HG03558 (cell line): ENCODE measurements around the gene LRRC59.

ENCODE experiments used
- ATAC-seq: cut with Tn5 transposase; IDR thresholded peaks from one replicate; pipeline ENCODE4 v1.9.1; 2021; ENCODE audit warnings: moderate number of reproducible peaks; ENCODE audit not compliant: unreplicated experiment; ENCODE audit errors: extremely low read depth

Gene LRRC59

GRCh38 chr17:50389534-50389933 lies 7.8 kb downstream of the LRRC59 start:
- no peak for ATAC-seq

DNA sequence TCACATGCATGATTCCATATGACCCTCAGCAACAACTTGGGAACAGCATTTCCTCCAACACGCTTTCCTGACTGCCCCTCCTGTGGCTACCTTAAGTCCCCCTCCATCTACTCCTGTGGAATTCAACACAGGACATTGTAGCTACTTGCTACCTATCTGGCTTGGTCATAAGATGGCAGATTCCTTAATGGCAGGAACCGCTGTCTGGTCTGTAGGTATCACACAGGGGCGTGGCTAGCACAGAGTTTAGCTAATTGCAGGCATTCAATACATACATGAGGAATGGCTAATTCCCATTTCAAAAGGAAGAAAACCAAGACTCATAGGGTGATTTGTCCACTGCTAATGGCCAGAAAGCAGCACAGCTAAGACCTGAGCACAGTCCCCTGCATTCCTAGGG lies 8.6 kb downstream of the LRRC59 start:
- no peak for ATAC-seq

DNA sequence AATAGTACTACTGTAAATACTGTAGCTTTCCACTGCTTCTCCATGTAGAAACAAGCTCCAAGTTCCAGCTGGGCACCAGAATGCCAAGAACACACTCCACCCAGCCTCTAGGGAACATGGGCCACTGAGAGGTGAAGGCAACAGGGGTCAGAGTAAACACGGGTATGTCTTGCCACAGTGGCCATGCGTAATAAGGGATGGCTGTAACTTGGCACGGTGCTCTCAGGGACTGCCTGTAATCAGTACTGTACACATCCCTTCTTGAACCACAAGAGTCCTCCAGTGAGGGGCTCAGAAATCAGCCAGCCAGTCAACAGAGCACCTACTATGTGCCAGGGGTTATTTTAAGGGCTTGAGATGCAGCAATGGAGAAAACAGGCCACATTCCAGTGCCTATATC lies 10.8 kb downstream of the LRRC59 start:
- no peak for ATAC-seq

GRCh38 chr17:50382931-50383330 lies 14.4 kb downstream of the LRRC59 start:
- no peak for ATAC-seq

- no peak for ATAC-seq
Measured at GRCh38 chr17:50381920-50382319, 15.4 kb downstream of the LRRC59 start.

DNA sequence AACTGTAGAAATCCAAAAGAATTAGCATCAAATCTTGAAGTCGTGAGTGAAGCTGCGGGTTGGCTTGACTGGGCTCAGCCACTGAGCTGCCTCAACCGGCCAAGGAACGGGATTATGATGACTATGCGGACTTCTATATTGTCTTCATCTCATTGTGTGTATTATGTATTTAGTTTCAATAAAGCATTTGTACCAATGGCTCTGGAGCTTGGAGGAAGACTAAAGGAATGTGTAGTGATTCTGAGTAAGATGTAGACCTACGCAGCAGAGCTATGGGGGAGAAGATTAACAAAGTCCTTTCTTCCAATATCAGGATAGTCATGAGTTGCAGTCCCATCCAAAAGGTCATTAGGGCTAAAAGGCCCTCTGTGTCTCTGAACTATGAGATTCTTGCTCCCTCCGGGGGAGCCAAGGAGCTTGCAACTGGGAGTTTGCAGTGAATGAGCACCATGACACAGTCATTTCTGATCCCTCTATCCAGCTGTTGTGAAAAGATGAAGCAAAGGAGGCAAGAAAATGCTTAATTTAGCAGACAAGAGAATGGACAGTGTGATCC lies 16.0 kb downstream of the LRRC59 start:
- no peak for ATAC-seq

DNA sequence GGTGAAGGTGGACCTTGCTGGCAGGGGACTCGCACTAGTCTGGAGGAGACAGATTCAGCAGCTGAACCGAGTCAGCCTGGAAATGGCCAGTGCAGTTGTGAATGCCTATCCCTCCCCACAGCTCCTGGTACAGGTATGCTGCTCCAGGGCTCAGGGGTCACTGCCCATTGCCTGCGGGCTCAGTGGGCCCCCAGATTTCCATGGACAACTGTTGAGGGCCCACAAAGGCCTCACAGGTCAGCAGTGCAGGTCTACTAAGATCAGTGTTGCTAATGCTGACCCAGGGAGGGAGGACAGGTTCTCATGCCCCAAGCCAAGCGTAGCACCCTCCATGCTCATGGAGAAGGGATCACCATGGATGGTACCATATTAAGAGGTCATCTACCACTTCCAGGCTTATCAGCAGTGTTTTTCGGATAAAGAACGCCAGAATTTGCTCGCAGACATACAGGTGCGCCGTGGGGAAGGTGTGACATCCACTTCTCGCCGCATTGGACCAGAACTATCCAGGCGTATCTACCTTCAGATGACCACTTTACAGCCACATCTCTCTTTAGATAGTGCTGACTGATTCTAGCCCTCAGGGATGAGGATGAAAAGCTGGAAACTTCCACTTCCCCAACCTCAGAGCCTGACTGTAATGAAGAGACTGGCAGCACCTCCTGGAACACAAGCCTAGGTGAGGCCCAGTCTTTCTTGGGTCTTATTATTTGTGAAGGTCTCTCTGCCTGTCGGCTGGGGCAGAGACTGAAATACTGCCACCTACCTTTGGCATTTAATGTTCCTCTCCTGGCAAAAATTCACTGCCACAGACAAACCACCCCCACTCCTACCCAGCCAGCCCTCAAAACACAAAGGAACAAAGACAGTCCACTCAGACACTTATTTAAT lies 16.7 kb downstream of the LRRC59 start:
- no peak for ATAC-seq

- no peak for ATAC-seq
Measured at GRCh38 chr17:50379351-50380132, 17.8 kb downstream of the LRRC59 start.

GRCh38 chr17:50375858-50376538 lies 21.3 kb downstream of the LRRC59 start:
- ATAC-seq = no peak

DNA sequence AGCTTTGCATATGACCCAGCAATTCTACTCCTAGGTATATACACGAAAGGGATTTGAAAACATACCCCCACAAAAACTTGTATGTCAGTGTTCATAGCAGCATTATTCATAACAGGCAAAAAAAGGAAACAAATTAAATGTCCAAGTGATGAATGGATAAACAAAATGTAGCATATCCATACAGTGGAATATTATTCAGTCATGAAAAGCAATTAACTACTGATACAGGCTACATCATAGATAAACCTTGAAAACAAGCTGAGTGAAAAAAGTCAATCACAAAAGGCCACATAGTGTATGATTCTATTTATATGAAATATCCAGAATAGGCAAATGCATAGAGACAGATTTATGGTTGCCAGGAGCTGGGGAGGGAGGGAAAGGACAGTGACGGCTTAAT lies 23.6 kb downstream of the LRRC59 start:
- no peak for ATAC-seq

DNA sequence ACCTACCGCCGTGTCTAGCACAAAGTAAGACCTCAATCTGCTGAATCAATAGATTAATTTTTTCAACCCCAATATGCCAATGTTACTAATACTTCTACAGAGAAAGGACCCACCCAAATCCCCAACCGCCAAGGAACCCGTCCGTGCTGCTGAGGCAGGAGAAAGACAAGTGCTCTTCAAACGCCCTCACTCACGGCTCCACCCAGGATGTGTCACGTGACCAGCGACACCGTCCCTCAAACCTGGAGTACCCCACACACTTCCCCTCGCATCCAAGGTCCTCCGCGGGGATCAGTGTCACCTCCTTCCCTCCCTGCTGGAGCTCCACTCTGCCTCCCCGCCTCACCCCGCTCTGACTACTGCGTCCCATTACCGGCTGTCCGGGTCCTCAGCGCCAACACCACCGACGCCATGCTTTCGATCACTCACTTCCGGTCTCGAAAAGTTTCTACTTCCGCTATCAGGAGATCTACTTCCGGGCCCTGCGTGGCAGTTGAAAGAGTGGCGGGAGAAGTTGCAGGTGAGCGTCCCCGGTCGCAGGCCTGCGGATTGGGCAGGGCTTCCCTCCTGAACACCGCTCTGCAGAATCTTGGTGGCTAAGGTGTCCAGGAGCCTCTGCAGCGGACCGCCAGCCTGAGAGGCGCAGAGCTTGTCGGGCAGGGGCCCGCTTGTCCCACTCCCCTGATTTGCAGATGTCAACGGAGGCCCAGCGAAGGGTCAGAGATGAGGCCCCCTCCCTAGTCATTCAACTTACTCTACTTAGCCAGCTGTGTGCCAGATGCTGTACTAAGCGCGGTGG lies 24.4 kb downstream of the LRRC59 start, which contains the start of the genes EME1 and MRPL27:
Gene EME1 (plus strand): TSS at position 472 of the 799 bp plus-strand sequence. CDS start 1,980 bp downstream, outside the sequence.
Gene MRPL27 (minus strand): TSS at position 427 of the 799 bp plus-strand sequence. CDS start 14 bp downstream, at position 413.
- peak; percentile 52 for ATAC-seq

GRCh38 chr17:50372222-50372757 lies 25.0 kb downstream of the LRRC59 start:
- ATAC-seq = no peak

DNA sequence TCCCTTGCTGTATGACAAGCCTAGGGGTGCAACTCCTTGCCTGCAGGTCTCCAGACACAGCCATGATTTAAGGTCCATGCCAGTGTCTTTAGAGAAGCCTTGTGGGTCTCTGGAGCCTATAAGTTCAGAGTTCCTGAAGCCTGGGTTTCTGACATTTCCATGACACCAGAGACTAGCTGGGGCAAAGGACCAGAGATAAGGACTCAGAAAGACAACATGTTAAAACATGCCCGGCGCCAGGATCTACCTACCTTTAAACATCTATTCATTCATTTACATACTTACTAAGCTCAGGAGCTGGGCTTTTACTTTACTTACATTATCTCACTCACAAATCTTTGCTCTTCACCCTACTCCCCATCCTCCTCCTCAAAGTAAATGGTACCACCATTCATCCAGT lies 25.8 kb downstream of the LRRC59 start:
- ATAC-seq = no peak

GRCh38 chr17:50370052-50370451 lies 27.3 kb downstream of the LRRC59 start:
- no peak for ATAC-seq

GRCh38 chr17:50367401-50367800 lies 29.9 kb downstream of the LRRC59 start:
- no peak for ATAC-seq

- ATAC-seq = no peak
Measured at GRCh38 chr17:50365649-50366393, 31.5 kb downstream of the LRRC59 start.

DNA sequence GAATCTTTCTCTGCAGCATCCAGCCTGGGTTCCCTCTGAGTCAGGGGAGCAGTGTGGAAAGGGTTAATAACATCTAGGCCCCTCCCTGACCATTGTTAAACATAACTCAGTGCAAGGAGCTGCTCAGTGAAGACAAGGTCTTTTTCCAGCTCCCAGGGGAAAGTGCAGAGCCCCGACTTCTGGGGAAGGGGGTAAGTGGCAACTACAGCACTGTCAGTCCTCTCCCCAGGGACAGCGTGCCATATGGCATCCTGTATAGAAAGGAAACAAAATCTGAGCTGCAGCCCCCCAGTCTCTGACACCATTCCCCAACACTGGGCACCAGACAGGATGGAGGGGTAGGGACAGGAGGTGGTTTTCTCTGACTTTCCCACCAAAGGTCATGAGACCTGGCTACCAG lies 32.2 kb downstream of the LRRC59 start:
- ATAC-seq = no peak

- no peak for ATAC-seq
Measured at GRCh38 chr17:50364715-50365114, 32.6 kb downstream of the LRRC59 start.

- ATAC-seq = no peak
Measured at GRCh38 chr17:50364061-50364458, 33.3 kb downstream of the LRRC59 start.
